Fibroblast of lung (primary cell): ENCODE results near the gene IFRD1. TPM values are rescaled to one million over a fixed set of nuclear protein-coding genes. Genes with fewer than 3 reads are reported as not detected.

ENCODE experiments used
- DNase-seq, 2 donors: peaks; one replicate each; pipeline versions ENCODE4 v3.0.0 to v3.0.0-alpha.2; 2010; ENCODE audit warnings: low read depth in 2 of 2
- H2AFZ ChIP-seq: 2 replicates; pipeline ENCODE4 v1.5.1; 2012; ENCODE audit warnings: low read length, control low read depth, inconsistent platforms
- H3K27ac ChIP-seq: 2 replicates; pipeline ENCODE4 v1.5.1; 2011; ENCODE audit warnings: low read length, control low read depth; ENCODE audit not compliant: insufficient read depth
- H3K27me3 ChIP-seq: 2 replicates; pipeline ENCODE4 v1.5.1; 2011; ENCODE audit warnings: mild to moderate bottlenecking, low read length; ENCODE audit not compliant: control insufficient read depth, insufficient read depth
- H3K36me3 ChIP-seq: 2 replicates; pipeline ENCODE4 v1.5.1; 2011; ENCODE audit warnings: low read length; ENCODE audit not compliant: control insufficient read depth, insufficient read depth
- H3K4me1 ChIP-seq: 2 replicates; pipeline ENCODE4 v1.5.1; 2011; ENCODE audit warnings: low read length; ENCODE audit not compliant: control insufficient read depth, insufficient read depth; ENCODE audit errors: extremely low read depth
- H3K4me2 ChIP-seq: 2 replicates; pipeline ENCODE4 v1.5.1; 2011; ENCODE audit warnings: low read length, control low read depth; ENCODE audit not compliant: insufficient read depth; ENCODE audit errors: extremely low read depth
- H3K4me3 ChIP-seq, 4 experiments: fragments of 200-600 bp in 1 of 4; sonication (generic) in 1 of 4; replicated peaks in 1 of 4; 2 replicates each; pipeline ENCODE4 v1.5.1; 2011 to 2016; ENCODE audit warnings: low read length in 4 of 4, low read depth in 3 of 4, mild to moderate bottlenecking in 3 of 4, control low read depth in 2 of 4, inconsistent platforms in 1 of 4, mixed read lengths in 1 of 4; ENCODE audit not compliant: insufficient read depth in 1 of 4; ENCODE audit errors: control extremely low read depth in 1 of 4
- H3K79me2 ChIP-seq: 2 replicates; pipeline ENCODE4 v1.5.1; 2012; ENCODE audit warnings: mild to moderate bottlenecking, low read length, inconsistent platforms; ENCODE audit not compliant: control insufficient read depth, insufficient read depth
- H3K9ac ChIP-seq: 2 replicates; pipeline ENCODE4 v1.5.1; 2011; ENCODE audit warnings: mild to moderate bottlenecking, low read length, control low read depth; ENCODE audit not compliant: insufficient read depth
- H3K9me3 ChIP-seq: 2 replicates; pipeline ENCODE4 v1.5.1; 2012; ENCODE audit warnings: low read depth, low read length; ENCODE audit not compliant: control insufficient read depth, insufficient read depth
- H4K20me1 ChIP-seq: 2 replicates; pipeline ENCODE4 v1.5.1; 2011; ENCODE audit warnings: low read length; ENCODE audit not compliant: control insufficient read depth, insufficient read depth; ENCODE audit errors: extremely low read depth
- EZH2 ChIP-seq: IDR thresholded peaks from 2 replicates; pipeline ENCODE4 v1.5.1; 2012; ENCODE audit warnings: low read length, control low read depth, mild to moderate bottlenecking; ENCODE audit errors: missing control alignments
- polyA plus RNA-seq, 2 donors: library from polyadenylated mRNA; depleted of rRNA in 1 of 2; stranded (reverse) in 1 of 2; unstranded in 1 of 2; fragments of >200 nt; gene quantifications; 2 replicates each; pipeline ENCODE4 v1.2.1, GENCODE V29; 2011 to 2012; ENCODE audit warnings: missing spikeins in 1 of 2
- total RNA-seq: library from RNA; depleted of rRNA; stranded (reverse); fragments of >200 nt; gene quantifications from 2 replicates; pipeline ENCODE4 v1.2.1, GENCODE V29; 2014
- TF ChIP-seq, protein P1 (sequence below), 2 donors: IDR thresholded peaks in 1 of 2; conservative IDR thresholded peaks in 1 of 2; 1 replicate in 1 of 2; 2 replicates in 1 of 2; pipeline ENCODE4 v1.5.1; 2011 to 2012; ENCODE audit warnings: low read length in 2 of 2, control low read depth in 1 of 2, inconsistent platforms in 1 of 2, low read depth in 1 of 2, mild to moderate bottlenecking in 1 of 2

Gene IFRD1
- total and polyA plus RNA-seq, 2 donors (not counting 1 experiment from before 2014, with no cell fraction given): 42.6 to 127 TPM

DNA sequence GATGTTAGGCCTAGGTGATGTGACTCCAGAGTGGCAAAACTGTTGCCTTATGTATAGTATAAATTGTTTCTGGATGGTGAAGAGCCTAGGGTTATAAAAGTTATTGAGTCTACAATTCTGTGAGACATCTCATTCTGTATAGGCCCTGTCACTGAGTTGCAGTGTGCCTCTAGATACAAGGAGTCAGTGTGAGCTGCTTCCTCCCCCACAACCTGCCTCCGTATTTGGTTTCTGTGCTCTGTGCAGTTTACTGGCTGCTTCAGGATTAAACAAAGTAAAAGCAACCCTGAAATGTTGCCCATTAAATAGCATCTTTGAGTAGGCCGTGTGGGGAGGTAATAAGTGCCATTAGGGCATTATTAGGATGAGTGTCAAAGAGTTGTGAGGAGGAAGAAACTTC is 1.9 kb upstream of the IFRD1 start:
- Histone ChIP-seq H3K36me3 (no peaks in the 10 kb centered on the region), H3K4me3 (no peak overlapping the region), H3K9ac (no peak overlapping the region), H3K4me1 (peaks cover 7% of the 10 kb centered on the region), H3K9me3 (no peaks in the 10 kb centered on the region), H3K4me2 (no peak overlapping the region), H2AFZ (no peak overlapping the region), H3K79me2 (peaks cover 30% of the 10 kb centered on the region), H4K20me1 (peaks cover 7% of the 10 kb centered on the region), H3K27me3 (no peaks in the 10 kb centered on the region), H3K27ac (no peak overlapping the region)
- DNase-seq: no peak
- TF ChIP-seq, protein P1, sequence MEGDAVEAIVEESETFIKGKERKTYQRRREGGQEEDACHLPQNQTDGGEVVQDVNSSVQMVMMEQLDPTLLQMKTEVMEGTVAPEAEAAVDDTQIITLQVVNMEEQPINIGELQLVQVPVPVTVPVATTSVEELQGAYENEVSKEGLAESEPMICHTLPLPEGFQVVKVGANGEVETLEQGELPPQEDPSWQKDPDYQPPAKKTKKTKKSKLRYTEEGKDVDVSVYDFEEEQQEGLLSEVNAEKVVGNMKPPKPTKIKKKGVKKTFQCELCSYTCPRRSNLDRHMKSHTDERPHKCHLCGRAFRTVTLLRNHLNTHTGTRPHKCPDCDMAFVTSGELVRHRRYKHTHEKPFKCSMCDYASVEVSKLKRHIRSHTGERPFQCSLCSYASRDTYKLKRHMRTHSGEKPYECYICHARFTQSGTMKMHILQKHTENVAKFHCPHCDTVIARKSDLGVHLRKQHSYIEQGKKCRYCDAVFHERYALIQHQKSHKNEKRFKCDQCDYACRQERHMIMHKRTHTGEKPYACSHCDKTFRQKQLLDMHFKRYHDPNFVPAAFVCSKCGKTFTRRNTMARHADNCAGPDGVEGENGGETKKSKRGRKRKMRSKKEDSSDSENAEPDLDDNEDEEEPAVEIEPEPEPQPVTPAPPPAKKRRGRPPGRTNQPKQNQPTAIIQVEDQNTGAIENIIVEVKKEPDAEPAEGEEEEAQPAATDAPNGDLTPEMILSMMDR (conservative IDR thresholded peaks at IDR 0.05 in 1 of 2, IDR thresholded peaks at IDR 0.05 in 1 of 2; ENCODE audit: low read depth in 1 of 2, low read length in 2 of 2): no peak
- no peak for TF ChIP-seq EZH2

DNA sequence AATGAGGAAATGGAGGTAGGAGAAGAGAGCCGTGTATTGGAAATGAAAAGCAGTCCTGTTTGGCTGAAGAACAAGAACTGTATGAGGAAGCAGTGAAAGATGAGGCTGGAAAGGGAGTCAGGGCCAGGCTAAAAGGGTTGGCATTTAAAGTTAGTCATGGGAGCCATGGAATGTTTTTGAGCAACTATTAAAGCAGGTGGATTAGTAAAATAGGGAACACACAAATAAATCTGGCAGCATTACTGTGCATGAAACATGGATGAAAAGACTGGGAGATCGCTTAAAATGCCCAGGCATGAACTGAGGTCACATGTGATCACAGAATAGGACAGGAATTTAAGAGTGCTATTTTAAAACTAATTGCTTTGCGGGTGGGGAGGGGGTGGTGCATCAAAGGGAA is 1.4 kb upstream of the IFRD1 start:
- no peak overlapping the region for H2AFZ ChIP-seq
- peaks cover 8% of the 10 kb centered on the region for H4K20me1 ChIP-seq
- DNase-seq: peak in 1 of 2 donors; percentile 5
- no peak overlapping the region for H3K4me3 ChIP-seq
- H3K36me3 ChIP-seq: no peaks in the 10 kb centered on the region
- H3K4me2 ChIP-seq: no peak overlapping the region
- no peak overlapping the region for H3K9ac ChIP-seq
- peaks cover 35% of the 10 kb centered on the region for H3K79me2 ChIP-seq
- no peaks in the 10 kb centered on the region for H3K9me3 ChIP-seq
- H3K27me3 ChIP-seq: no peaks in the 10 kb centered on the region
- H3K4me1 ChIP-seq: peaks cover 7% of the 10 kb centered on the region
- TF ChIP-seq EZH2: no peak
- TF ChIP-seq, protein P1 (conservative IDR thresholded peaks at IDR 0.05 in 1 of 2, IDR thresholded peaks at IDR 0.05 in 1 of 2; ENCODE audit: low read depth in 1 of 2, low read length in 2 of 2): no peak
- no peak overlapping the region for H3K27ac ChIP-seq

DNA sequence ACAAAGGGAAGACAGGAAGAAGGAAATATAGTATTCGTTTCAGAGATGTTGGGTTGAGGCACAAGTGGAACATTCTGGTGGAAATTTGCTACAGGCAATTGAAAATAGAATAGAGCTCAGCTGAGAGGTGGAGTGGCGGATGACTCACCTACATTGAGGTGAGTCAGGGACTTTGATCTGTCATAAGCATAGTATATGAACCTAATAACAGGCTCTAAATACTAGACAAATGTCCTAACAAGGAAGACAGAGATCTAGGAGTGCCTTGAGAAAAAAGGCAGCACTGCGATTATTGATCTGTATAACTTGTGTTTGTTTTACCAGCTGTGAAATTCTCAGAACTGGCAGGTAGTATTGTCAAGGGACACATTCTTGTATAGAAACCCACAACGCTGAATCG is 907 bp upstream of the IFRD1 start:
- no peak overlapping the region for H3K9ac ChIP-seq
- H3K36me3 ChIP-seq: no peaks in the 10 kb centered on the region
- DNase-seq: peak in 1 of 2 donors; percentile 68
- peaks cover 7% of the 10 kb centered on the region for H3K4me1 ChIP-seq
- no peaks in the 10 kb centered on the region for H3K9me3 ChIP-seq
- H3K4me3 ChIP-seq: peak overlapping the region; percentile 59 to 99 (median 93)
- no peak overlapping the region for H2AFZ ChIP-seq
- H3K27ac ChIP-seq: no peak overlapping the region
- no peaks in the 10 kb centered on the region for H3K27me3 ChIP-seq
- no peak for TF ChIP-seq EZH2
- TF ChIP-seq, protein P1 (conservative IDR thresholded peaks at IDR 0.05 in 1 of 2, IDR thresholded peaks at IDR 0.05 in 1 of 2; ENCODE audit: low read depth in 1 of 2, low read length in 2 of 2): no peak
- peak overlapping the region; percentile 49 for H3K4me2 ChIP-seq
- peaks cover 8% of the 10 kb centered on the region for H4K20me1 ChIP-seq
- peaks cover 39% of the 10 kb centered on the region for H3K79me2 ChIP-seq
